ENCODE results near the gene UTP18.

The UTP18 gene

DNA sequence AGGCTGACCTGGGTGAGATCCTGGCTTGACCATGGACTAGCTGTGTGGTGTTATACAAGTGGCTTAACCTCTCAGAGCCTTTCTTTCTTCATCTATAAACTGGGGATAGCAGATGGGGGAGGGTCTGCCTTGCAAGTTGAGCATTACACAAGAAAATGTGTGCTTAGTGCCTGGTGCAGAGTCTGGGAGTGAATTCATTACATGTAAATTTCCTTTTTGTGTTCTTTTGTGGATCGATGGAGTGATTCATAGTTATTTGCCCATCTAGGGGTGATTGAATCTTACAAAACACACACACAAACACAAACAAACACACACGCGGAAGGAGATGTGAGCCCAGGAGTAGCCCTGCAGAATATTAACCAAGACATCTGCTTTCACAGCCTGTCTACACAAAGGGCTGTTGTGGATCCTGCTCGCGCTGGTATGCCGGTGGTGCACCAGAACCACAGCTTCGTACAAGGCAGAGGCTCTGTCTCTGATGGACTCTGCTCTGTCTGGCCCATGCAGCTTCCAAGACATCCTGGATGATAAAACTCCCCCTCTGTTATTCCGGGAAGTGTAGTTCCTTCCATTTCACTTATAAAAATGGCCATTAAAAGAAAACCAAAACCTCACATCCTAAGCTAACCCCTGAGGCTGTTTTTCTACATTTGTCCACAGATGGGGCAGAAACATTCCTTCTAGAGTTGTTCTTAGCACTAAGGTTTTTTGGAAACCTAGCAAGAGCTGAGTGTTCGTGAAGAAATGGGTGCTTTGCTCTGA is 86.1 kb downstream of the UTP18 start:
- Histone ChIP-seq H3K9me3 (ENCODE audit: control insufficient read depth in 5 of 5, low read length in 5 of 5) (no peaks in the 10 kb centered on the region), H3K4me3 (ENCODE audit: low read depth in 1 of 5, low read length in 5 of 5) (no peak overlapping the region), H3K27me3 (ENCODE audit: control insufficient read depth in 5 of 5, insufficient read depth in 4 of 5, low read length in 5 of 5) (peaks cover 0 to 8% (median 0%) of the 10 kb centered on the region in 5 donors), H3K9ac (ENCODE audit: low read length in 5 of 5) (no peak overlapping the region), H3K4me1 (ENCODE audit: control insufficient read depth in 5 of 5, insufficient read depth in 5 of 5, low read length in 5 of 5) (no peaks in the 10 kb centered on the region), H3K36me3 (ENCODE audit: control insufficient read depth in 5 of 5, insufficient read depth in 5 of 5, low read length in 5 of 5) (no peaks in the 10 kb centered on the region), H3K27ac (ENCODE audit: low read depth, low read length) (no peak overlapping the region)
